HepG2 (cell line): Measurements from ENCODE around the gene ULK4. TPM values are rescaled to one million over a fixed set of nuclear protein-coding genes. Genes with fewer than 3 reads are reported as not detected.

ENCODE experiments used
- ATF7 ChIP-seq, 2 experiments: fragments of 450-650 bp in 1 of 2; sonication (generic) in 1 of 2; formaldehyde crosslinking in 1 of 2; IDR thresholded peaks; 2 replicates each; pipeline versions ENCODE4 v1.4.0 to v1.6.1; 2016 to 2020; ENCODE audit warnings: antibody characterized with exemption in 1 of 2, mild to moderate bottlenecking in 1 of 2, missing genetic modification reagents in 1 of 2
- CHD4 ChIP-seq: fragments of 200-600 bp; sonication (generic); IDR thresholded peaks from 2 replicates; pipeline ENCODE4 v1.7.0; 2017; ENCODE audit warnings: mild to moderate bottlenecking, low read length, borderline replicate concordance
- FOXP1 ChIP-seq, 2 experiments: fragments of 450-650 bp in 1 of 2; IDR thresholded peaks; 2 replicates each; pipeline ENCODE4 v1.6.1; 2017 to 2018; ENCODE audit warnings: antibody characterized with exemption in 1 of 2
- MTA1 ChIP-seq: sonication (generic); formaldehyde crosslinking; IDR thresholded peaks from 2 replicates; pipeline ENCODE4 v1.4.0; 2020; ENCODE audit warnings: missing genetic modification reagents, mild to moderate bottlenecking, borderline replicate concordance
- NR2F6 ChIP-seq, 2 experiments: IDR thresholded peaks; 2 replicates each; pipeline ENCODE4 v1.6.1; 2016; ENCODE audit warnings: antibody characterized with exemption in 1 of 2, mild to moderate bottlenecking in 1 of 2
- PHF20 ChIP-seq: sonication (generic); formaldehyde crosslinking; IDR thresholded peaks from 2 replicates; pipeline ENCODE4 v1.5.0; 2020; ENCODE audit warnings: mild to moderate bottlenecking, missing genetic modification reagents
- POGZ ChIP-seq: sonication (generic); formaldehyde crosslinking; IDR thresholded peaks from 2 replicates; pipeline ENCODE4 v1.4.0; 2020; ENCODE audit warnings: mild to moderate bottlenecking, missing genetic modification reagents
- RARA ChIP-seq: IDR thresholded peaks from 2 replicates; pipeline ENCODE4 v1.6.1; 2016; ENCODE audit warnings: missing genetic modification reagents, missing compliant biosample characterization
- RNF2 ChIP-seq: fragments of 450-650 bp; conservative IDR thresholded peaks from 2 replicates; pipeline ENCODE4 v1.6.1; 2016; ENCODE audit warnings: low read depth
- TARDBP ChIP-seq: sonication (generic); formaldehyde crosslinking; IDR thresholded peaks from 2 replicates; pipeline ENCODE4 v1.8.0; 2022; ENCODE audit warnings: mild to moderate bottlenecking, missing genetic modification reagents
- TBL1XR1 ChIP-seq: fragments of 150-350 bp; IDR thresholded peaks from 2 replicates; pipeline ENCODE4 v1.6.1; 2014; ENCODE audit warnings: borderline replicate concordance, low read length; ENCODE audit not compliant: partially characterized antibody
- ZNF20 ChIP-seq: sonication (generic); formaldehyde crosslinking; IDR thresholded peaks from 2 replicates; pipeline ENCODE4 v1.4.0; 2020; ENCODE audit warnings: mild to moderate bottlenecking, moderate library complexity, missing genetic modification reagents
- ZNF543 ChIP-seq: sonication (generic); formaldehyde crosslinking; IDR thresholded peaks from 2 replicates; pipeline ENCODE4 v1.4.0; 2020; ENCODE audit warnings: mild to moderate bottlenecking, missing genetic modification reagents
- ZNF629 ChIP-seq: sonication (generic); formaldehyde crosslinking; conservative IDR thresholded peaks from 2 replicates; pipeline ENCODE4 v1.5.0; 2020; ENCODE audit warnings: missing genetic modification reagents
- polyA plus RNA-seq, 8 experiments: library from polyadenylated mRNA; depleted of rRNA in 3 of 8; stranded (reverse) in 7 of 8; unstranded in 1 of 8; fragments of >200 nt; fragmentation: Illumina TruSeq in 4 of 8; extraction: Trizol in 4 of 8; gene quantifications; 2 replicates each; pipeline versions ENCODE4 v1.2.1 to v1.2.3, GENCODE V29; 2011 to 2016; ENCODE audit warnings: low read depth in 4 of 8, missing spikeins in 1 of 8, mixed read lengths in 1 of 8; ENCODE audit not compliant: insufficient read depth in 1 of 8
- total RNA-seq, 5 experiments: library from RNA; depleted of rRNA; stranded (reverse); fragments of >200 nt; fragmentation: Illumina TruSeq; extraction: Trizol; gene quantifications; 2 replicates each; pipeline ENCODE4 v1.2.3, GENCODE V29; 2016; ENCODE audit warnings: low read depth in 1 of 5
- TF ChIP-seq, protein P1 (sequence below): IDR thresholded peaks from 2 replicates; pipeline ENCODE4 v1.6.1; 2016; ENCODE audit warnings: low read depth, missing genetic modification reagents, missing compliant biosample characterization
- TF ChIP-seq, protein P2 (sequence below): sonication (generic); IDR thresholded peaks from 2 replicates; pipeline ENCODE4 v1.6.1; 2016; ENCODE audit warnings: low read depth, borderline replicate concordance
- TF ChIP-seq, protein P3 (sequence below): sonication (generic); formaldehyde crosslinking; IDR thresholded peaks from 2 replicates; pipeline ENCODE4 v1.5.0; 2020; ENCODE audit warnings: missing genetic modification reagents
- TF ChIP-seq, protein P4 (sequence below): IDR thresholded peaks from 2 replicates; pipeline ENCODE4 v1.4.0; 2020; ENCODE audit warnings: mild to moderate bottlenecking, missing genetic modification reagents

ULK4 gene
- total and polyA plus RNA-seq, 2 of the 13 experiments (the other 11 are each of a cell fraction or from before 2014, with no cell fraction given), result 6.7 to 11.8 TPM

DNA sequence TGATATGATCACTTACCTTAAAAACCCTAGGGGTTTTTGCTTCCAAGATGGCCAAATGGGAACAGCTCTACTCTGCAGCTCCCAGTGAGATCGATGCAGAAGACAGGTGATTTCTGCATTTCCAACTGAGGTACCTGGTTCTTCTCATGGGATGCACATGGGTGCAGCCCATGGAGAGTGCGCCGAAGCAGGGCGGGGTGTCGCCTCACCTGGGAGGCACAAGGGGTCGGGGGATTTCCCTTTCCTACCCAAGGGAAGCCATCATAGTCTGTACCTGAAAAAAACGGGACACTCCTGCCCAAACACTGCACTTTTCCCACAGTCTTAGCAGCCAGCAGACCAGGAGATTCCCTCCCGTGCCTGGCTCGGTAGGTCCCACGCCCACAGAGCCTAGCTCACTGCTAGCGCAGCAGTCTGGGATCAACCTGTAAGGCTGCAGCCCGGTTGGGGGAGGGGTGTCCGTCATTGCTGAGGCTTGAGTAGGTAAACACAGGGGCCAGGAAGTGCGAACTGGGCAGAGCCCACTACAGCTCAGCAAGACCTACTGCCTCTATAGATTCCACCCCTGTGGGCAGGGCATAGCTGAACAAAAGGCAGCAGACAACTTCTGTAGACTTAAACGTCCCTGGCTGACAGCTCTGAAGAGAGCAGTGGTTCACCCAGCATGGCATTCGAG lies 684.0 kb downstream of the ULK4 start (continued):
- TF ChIP-seq TBL1XR1 (no peak), CHD4 (no peak), RNF2 (no peak), ZNF543 (CRISPR knock-in tag) (0 out of 2 replicates have a peak, but pooled peaks have one; percentile 61), TARDBP (CRISPR knock-in tag) (no peak), ZNF629 (no peak), RARA (CRISPR knock-in tag) (peak; percentile 37; the same call in 1 of the 2 replicates), NR2F6 (IDR thresholded peaks at IDR 0.05) (no peak), NR2F6 (CRISPR knock-in tag; IDR thresholded peaks at IDR 0.05) (peak; percentile 40; the same call in 1 of the 2 replicates), PHF20 (CRISPR knock-in tag) (no peak), ATF7 (IDR thresholded peaks at IDR 0.05) (no peak), ATF7 (CRISPR knock-in tag; IDR thresholded peaks at IDR 0.05) (no peak), MTA1 (CRISPR knock-in tag) (peak; percentile 79; the same call in 1 of the 2 replicates), FOXP1 (IDR thresholded peaks at IDR 0.05) (no peak), FOXP1 (CRISPR knock-in tag; IDR thresholded peaks at IDR 0.05) (peak; percentile 59; the same call in 1 of the 2 replicates), POGZ (CRISPR knock-in tag) (peak; percentile 56), ZNF20 (CRISPR knock-in tag) (no peak)
- TF ChIP-seq, protein P1, sequence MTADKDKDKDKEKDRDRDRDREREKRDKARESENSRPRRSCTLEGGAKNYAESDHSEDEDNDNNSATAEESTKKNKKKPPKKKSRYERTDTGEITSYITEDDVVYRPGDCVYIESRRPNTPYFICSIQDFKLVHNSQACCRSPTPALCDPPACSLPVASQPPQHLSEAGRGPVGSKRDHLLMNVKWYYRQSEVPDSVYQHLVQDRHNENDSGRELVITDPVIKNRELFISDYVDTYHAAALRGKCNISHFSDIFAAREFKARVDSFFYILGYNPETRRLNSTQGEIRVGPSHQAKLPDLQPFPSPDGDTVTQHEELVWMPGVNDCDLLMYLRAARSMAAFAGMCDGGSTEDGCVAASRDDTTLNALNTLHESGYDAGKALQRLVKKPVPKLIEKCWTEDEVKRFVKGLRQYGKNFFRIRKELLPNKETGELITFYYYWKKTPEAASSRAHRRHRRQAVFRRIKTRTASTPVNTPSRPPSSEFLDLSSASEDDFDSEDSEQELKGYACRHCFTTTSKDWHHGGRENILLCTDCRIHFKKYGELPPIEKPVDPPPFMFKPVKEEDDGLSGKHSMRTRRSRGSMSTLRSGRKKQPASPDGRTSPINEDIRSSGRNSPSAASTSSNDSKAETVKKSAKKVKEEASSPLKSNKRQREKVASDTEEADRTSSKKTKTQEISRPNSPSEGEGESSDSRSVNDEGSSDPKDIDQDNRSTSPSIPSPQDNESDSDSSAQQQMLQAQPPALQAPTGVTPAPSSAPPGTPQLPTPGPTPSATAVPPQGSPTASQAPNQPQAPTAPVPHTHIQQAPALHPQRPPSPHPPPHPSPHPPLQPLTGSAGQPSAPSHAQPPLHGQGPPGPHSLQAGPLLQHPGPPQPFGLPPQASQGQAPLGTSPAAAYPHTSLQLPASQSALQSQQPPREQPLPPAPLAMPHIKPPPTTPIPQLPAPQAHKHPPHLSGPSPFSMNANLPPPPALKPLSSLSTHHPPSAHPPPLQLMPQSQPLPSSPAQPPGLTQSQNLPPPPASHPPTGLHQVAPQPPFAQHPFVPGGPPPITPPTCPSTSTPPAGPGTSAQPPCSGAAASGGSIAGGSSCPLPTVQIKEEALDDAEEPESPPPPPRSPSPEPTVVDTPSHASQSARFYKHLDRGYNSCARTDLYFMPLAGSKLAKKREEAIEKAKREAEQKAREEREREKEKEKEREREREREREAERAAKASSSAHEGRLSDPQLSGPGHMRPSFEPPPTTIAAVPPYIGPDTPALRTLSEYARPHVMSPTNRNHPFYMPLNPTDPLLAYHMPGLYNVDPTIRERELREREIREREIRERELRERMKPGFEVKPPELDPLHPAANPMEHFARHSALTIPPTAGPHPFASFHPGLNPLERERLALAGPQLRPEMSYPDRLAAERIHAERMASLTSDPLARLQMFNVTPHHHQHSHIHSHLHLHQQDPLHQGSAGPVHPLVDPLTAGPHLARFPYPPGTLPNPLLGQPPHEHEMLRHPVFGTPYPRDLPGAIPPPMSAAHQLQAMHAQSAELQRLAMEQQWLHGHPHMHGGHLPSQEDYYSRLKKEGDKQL (CRISPR knock-in tag), result no peak
- TF ChIP-seq, protein P2, sequence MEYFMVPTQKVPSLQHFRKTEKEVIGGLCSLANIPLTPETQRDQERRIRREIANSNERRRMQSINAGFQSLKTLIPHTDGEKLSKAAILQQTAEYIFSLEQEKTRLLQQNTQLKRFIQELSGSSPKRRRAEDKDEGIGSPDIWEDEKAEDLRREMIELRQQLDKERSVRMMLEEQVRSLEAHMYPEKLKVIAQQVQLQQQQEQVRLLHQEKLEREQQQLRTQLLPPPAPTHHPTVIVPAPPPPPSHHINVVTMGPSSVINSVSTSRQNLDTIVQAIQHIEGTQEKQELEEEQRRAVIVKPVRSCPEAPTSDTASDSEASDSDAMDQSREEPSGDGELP, result peak; percentile 23; the same call in 1 of the 2 replicates
- TF ChIP-seq, protein P3, sequence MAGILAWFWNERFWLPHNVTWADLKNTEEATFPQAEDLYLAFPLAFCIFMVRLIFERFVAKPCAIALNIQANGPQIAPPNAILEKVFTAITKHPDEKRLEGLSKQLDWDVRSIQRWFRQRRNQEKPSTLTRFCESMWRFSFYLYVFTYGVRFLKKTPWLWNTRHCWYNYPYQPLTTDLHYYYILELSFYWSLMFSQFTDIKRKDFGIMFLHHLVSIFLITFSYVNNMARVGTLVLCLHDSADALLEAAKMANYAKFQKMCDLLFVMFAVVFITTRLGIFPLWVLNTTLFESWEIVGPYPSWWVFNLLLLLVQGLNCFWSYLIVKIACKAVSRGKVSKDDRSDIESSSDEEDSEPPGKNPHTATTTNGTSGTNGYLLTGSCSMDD (CRISPR knock-in tag), result no peak
- TF ChIP-seq, protein P4, sequence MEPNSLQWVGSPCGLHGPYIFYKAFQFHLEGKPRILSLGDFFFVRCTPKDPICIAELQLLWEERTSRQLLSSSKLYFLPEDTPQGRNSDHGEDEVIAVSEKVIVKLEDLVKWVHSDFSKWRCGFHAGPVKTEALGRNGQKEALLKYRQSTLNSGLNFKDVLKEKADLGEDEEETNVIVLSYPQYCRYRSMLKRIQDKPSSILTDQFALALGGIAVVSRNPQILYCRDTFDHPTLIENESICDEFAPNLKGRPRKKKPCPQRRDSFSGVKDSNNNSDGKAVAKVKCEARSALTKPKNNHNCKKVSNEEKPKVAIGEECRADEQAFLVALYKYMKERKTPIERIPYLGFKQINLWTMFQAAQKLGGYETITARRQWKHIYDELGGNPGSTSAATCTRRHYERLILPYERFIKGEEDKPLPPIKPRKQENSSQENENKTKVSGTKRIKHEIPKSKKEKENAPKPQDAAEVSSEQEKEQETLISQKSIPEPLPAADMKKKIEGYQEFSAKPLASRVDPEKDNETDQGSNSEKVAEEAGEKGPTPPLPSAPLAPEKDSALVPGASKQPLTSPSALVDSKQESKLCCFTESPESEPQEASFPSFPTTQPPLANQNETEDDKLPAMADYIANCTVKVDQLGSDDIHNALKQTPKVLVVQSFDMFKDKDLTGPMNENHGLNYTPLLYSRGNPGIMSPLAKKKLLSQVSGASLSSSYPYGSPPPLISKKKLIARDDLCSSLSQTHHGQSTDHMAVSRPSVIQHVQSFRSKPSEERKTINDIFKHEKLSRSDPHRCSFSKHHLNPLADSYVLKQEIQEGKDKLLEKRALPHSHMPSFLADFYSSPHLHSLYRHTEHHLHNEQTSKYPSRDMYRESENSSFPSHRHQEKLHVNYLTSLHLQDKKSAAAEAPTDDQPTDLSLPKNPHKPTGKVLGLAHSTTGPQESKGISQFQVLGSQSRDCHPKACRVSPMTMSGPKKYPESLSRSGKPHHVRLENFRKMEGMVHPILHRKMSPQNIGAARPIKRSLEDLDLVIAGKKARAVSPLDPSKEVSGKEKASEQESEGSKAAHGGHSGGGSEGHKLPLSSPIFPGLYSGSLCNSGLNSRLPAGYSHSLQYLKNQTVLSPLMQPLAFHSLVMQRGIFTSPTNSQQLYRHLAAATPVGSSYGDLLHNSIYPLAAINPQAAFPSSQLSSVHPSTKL, result peak; percentile 79
